NCI-H82 (cell line): ENCODE results near the gene PCDHA6.
"Not testable (repeated sequence)": the region's sequence is repeated elsewhere in the genome, so short reads cannot be mapped to it uniquely, and the experiment has no call there.

ENCODE experiments used
- DNase-seq: peaks from one replicate; lab custom pipeline; 2025; lab: John Stamatoyannopoulos, UW

PCDHA6 gene

GRCh38 chr5:140821375-140822280 lies 6.1 kb upstream of the PCDHA6 start, which contains the start of gene PCDHA5:
TSS of gene PCDHA5 (plus strand) at chr5:140821613.
- DNase-seq, result no peak

DNA sequence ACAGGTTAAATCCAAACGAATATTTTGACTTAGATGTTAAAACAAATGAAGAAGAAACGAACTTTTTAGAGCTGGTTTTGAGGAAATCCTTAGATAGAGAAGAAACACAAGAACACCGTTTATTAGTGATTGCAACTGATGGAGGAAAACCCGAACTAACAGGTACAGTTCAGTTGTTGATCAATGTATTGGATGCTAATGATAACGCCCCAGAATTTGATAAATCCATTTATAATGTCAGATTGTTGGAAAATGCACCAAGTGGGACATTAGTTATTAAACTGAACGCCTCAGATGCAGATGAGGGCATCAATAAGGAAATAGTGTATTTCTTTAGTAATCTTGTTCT lies 5.5 kb upstream of the PCDHA6 start:
- no peak for DNase-seq

DNA sequence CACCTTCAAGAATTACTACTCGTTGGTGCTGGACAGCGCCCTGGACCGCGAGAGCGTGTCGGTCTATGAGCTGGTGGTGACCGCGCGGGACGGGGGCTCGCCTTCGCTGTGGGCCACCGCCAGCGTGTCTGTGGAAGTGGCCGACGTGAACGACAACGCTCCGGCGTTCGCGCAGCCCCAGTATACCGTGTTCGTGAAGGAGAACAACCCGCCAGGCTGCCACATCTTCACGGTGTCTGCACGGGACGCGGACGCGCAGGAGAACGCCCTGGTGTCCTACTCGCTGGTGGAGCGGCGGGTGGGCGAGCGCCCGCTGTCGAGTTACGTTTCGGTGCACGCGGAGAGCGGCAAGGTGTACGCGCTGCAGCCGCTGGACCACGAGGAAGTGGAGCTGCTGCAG lies 4.8 kb upstream of the PCDHA6 start:
- not testable (repeated sequence) for DNase-seq

GRCh38 chr5:140823475-140823874 lies 4.3 kb upstream of the PCDHA6 start:
- no peak for DNase-seq

GRCh38 chr5:140828362-140828737 lies 590 bp downstream of the PCDHA6 start:
- DNase-seq, result no peak

GRCh38 chr5:140829511-140830501 lies 2.0 kb downstream of the PCDHA6 start:
- DNase-seq, result not testable (repeated sequence)

DNA sequence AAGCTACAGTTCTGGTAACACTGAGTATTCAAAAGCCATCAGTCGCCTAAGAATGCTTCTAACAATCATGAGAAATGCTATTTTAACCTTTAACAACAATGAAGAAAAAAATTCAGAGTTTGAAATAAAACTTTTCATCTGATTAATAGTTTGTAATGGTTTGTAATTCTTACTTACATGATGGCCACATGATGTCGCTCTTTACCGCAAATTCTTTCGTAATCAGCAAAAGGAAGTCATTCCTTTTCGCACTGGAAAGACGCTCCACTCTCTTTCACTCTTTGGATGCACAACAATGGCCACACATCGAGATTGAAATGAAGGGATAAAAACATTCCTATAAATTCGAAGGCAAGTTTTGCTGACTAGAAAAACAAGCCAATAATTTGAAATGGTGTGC lies 6.2 kb downstream of the PCDHA6 start, which contains the start of gene PCDHA7:
Gene PCDHA7 (plus strand): TSS at position 277 of the 400 bp plus-strand sequence. CDS start 115 bp downstream, at position 392.
- DNase-seq, result peak; percentile 1

DNA sequence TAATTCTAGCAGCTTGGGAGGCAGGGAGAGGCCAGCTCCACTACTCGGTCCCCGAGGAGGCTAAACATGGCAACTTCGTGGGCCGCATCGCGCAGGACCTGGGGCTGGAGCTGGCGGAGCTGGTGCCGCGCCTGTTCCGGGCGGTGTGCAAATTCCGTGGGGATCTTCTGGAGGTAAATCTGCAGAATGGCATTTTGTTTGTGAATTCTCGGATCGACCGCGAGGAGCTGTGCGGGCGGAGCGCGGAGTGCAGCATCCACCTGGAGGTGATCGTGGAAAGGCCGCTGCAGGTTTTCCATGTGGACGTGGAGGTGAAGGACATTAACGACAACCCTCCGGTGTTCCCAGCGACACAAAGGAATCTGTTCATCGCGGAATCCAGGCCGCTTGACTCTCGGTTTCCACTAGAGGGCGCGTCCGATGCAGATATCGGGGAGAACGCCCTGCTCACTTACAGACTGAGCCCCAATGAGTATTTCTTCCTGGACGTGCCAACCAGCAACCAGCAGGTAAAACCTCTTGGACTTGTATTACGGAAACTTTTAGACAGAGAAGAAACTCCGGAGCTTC lies 6.8 kb downstream of the PCDHA6 start:
- not testable (repeated sequence) for DNase-seq

DNA sequence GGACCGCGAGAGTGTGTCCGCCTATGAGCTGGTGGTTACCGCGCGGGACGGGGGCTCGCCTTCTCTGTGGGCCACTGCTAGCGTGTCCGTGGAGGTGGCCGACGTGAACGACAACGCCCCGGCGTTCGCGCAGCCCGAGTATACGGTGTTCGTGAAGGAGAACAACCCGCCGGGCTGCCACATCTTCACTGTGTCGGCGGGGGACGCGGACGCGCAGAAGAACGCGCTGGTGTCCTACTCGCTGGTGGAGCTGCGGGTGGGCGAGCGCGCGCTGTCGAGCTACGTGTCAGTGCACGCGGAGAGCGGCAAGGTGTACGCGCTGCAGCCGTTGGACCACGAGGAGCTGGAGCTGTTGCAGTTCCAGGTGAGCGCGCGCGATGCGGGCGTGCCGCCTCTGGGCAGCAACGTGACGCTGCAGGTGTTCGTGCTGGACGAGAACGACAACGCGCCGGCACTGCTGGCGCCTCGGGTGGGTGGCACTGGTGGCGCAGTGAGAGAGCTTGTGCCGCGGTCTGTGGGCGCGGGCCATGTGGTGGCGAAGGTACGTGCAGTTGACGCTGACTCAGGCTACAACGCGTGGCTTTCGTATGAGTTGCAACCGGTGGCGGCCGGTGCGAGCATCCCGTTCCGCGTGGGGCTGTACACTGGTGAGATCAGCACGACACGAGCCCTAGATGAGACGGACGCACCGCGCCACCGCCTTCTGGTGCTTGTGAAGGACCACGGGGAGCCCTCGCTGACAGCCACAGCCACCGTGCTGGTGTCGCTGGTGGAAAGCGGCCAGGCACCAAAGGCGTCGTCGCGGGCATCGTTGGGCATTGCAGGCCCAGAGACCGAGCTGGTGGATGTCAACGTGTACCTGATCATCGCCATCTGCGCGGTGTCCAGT lies 8.1 kb downstream of the PCDHA6 start:
- DNase-seq, result no peak

DNA sequence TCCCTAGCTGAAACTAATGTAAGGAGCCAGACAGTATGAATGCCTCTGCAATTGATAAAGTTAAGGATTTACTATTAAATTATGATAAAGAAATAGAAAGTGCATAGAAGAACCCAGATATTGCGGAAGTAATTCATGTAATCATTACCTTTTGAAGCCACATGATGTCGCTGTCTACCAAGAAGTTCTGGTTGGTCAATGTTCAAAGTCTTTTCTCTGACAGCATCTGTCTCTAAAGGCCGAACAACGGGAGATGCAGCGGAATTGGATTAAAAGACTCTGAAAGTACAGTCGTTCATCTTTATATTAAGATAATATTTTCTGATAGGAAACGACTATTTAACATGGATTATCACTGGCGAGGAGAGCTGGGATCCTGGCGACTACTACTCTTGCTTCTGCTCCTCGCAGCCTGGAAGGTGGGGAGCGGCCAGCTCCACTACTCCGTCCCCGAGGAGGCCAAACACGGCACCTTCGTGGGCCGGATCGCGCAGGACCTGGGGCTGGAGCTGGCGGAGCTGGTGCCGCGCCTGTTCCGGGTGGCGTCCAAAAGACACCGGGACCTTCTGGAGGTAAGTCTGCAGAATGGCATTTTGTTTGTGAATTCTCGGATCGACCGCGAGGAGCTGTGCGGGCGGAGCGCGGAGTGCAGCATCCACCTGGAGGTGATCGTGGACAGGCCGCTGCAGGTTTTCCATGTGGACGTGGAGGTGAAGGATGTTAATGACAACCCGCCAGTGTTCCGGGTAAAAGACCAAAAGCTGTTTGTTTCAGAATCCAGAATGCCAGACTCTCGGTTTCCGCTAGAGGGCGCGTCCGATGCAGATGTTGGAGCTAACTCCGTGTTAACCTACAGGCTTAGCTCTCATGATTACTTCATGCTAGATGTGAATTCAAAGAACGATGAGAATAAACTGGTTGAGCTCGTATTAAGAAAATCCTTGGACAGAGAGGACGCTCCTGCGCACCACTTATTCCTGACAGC lies 13.5 kb downstream of the PCDHA6 start, which contains the start of gene PCDHA8:
Gene PCDHA8 (plus strand): TSS at position 210 of the 985 bp plus-strand sequence. CDS start 135 bp downstream, at position 345.
- DNase-seq, result peak; percentile 58

GRCh38 chr5:140842798-140843733 lies 15.3 kb downstream of the PCDHA6 start:
- DNase-seq, result no peak

DNA sequence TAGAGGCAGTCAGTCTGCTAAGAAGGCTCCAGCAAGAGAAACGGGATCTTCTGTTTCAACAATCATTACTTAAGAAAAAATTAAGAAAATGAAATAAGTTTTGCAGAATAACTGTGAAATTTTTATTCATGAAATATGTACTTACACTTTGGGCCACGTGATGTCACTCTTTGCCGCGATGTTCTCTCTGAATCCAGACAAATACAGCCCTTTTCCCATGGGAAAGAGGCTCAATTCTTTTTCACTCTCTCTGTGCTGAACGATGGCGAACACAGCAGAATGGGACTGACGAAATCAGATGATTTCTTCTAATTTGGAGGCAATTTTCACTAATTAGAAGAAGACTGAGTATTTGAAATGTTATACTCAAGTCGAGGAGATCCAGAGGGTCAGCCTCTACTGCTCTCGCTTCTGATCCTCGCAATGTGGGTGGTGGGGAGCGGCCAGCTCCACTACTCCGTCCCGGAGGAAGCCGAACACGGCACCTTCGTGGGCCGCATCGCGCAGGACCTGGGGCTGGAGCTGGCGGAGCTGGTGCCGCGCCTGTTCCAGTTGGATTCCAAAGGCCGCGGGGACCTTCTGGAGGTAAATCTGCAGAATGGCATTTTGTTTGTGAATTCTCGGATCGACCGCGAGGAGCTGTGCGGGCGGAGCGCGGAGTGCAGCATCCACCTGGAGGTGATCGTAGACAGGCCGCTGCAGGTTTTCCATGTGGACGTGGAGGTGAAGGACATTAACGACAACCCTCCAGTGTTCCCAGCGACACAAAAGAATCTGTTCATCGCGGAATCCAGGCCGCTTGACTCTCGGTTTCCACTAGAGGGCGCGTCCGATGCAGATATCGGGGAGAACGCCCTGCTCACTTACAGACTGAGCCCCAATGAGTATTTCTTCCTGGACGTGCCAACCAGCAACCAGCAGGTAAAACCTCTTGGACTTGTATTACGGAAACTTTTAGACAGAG lies 20.7 kb downstream of the PCDHA6 start, which contains the start of gene PCDHA9:
Gene PCDHA9 (plus strand): TSS at position 244 of the 964 bp plus-strand sequence. CDS start 114 bp downstream, at position 358.
- DNase-seq, result peak; percentile 1

GRCh38 chr5:140849831-140850634 lies 22.3 kb downstream of the PCDHA6 start:
- DNase-seq, result not testable (repeated sequence)

GRCh38 chr5:140855772-140856674 lies 28.3 kb downstream of the PCDHA6 start, which contains the start of gene PCDHA10:
TSS of gene PCDHA10 (plus strand) at chr5:140855897. CDS start at chr5:140856049, 152 bp downstream.
- peak; percentile 20 for DNase-seq
